ENCODE results near the gene CDH26.

- TF ChIP-seq POLR2A (IDR thresholded peaks at IDR 0.05; ENCODE audit: low read length) (no peak), GATA1 (IDR thresholded peaks at IDR 0.05; ENCODE audit: low read depth, low read length) (no peak)
Observed at GRCh38 chr20:60035486-60035885, 77.3 kb downstream of the CDH26 start.

Measured in erythroblast (primary cell).